ENCODE data around the gene RAMP3.
A peak's percentile ranks its signal among the peaks of the same experiment; 100 is the strongest.
"Not testable (repeated sequence)": the region's sequence is repeated elsewhere in the genome, so short reads cannot be mapped to it uniquely, and the experiment has no call there.

The RAMP3 gene

DNA sequence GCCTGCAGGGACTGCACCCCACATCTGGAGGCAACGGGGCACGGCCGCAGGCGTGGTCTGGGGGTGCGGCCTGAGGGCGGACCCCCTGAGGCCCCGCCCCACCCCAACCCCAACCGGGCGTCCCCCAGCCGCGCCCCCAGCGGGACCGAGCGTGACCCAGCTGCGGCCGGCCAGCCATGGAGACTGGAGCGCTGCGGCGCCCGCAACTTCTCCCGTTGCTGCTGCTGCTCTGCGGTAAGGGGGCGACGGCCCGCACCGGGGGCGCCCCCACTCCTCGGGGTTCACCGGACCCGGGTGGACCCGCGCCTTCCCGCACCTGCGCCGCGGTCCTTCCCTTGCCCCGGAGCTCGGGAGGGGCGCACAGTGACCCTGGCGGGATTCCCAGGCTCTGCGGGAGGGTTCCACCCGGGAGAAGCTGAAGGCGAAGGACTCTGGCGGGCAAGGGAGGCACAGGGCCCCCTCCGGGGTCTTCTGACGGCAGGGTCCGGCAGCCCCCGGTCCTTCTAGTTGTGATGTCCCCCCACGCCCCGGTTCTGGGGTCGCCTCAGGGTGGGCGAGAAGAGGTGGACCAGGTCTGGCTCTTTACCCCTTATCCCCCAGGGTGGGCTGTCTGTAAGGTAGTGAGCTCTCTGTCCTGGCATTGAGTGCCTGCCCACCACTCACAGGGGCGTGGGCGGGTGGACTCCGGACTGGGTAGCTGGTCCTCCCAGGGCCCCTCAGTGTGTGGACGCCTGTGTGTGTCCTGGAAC is at the start of gene RAMP3:
TSS of gene RAMP3 (plus strand) at position 139 of the 749 bp plus-strand sequence. CDS start at position 177, 38 bp downstream.
- no peak for DNase-seq

- DNase-seq: no peak
Observed at GRCh38 chr7:45108863-45109262, 48.7 kb upstream of the RAMP3 start.

DNA sequence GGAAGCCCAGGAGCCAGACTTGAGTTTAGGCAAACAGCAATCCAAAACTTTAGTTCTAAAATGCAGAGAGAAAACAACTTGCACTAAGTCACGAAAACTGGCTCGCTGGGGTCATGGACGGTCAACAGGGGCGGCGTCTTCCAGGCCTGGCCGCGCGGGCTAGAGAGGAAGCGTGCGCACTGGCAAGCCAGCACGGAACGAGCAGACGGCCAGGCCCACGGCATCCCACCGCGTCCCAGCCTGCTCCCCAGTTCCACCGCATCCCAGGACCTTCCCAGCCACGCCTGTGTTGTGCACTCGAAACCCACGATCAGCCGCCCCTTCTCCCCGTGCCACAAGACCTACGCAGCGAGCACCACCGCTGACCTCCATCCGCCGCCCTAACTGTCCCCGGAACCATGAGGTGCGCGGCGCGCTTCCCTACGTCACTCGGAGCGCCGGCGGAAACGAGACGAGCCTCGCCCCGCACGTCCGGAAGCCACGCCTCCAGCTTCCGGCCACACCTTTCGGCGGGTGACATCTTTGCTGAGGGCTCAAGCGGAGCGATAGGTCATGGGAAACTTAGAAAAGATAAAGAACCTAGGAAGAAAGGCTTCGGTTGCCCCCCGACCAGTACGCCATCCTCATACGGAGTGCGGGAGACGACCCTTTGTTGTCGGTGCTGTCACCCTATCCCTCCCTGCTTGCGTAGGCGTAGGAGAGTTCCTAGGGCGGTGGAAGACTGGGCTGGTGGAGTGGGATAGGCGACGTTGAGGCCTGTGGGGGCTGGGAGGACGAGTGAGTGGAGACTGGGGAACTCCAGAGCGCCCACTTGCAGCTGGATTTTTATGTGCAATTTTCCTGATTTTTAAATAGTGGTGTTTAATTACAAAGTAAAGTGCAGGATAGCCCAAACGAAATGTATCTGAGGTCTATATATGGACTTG is 46.0 kb upstream of the RAMP3 start, which contains the start of gene TBRG4:
TSS of gene TBRG4 (minus strand) at position 400 of the 926 bp plus-strand sequence. CDS start 2,460 bp downstream, outside the sequence.
- DNase-seq: peak; percentile 93

GRCh38 chr7:45112648-45113047 is 44.9 kb upstream of the RAMP3 start:
- DNase-seq: no peak

GRCh38 chr7:45114257-45114656 is 43.3 kb upstream of the RAMP3 start:
- not testable (repeated sequence) for DNase-seq

GRCh38 chr7:45114926-45115325 is 42.7 kb upstream of the RAMP3 start:
- no peak for DNase-seq

GRCh38 chr7:45116048-45116447 is 41.5 kb upstream of the RAMP3 start:
- DNase-seq: no peak

- DNase-seq: no peak
Observed at GRCh38 chr7:45117582-45117981, 40.0 kb upstream of the RAMP3 start.

- no peak for DNase-seq
Observed at GRCh38 chr7:45118292-45118691, 39.3 kb upstream of the RAMP3 start.

GRCh38 chr7:45118889-45119331 is 38.7 kb upstream of the RAMP3 start:
- DNase-seq: no peak

DNA sequence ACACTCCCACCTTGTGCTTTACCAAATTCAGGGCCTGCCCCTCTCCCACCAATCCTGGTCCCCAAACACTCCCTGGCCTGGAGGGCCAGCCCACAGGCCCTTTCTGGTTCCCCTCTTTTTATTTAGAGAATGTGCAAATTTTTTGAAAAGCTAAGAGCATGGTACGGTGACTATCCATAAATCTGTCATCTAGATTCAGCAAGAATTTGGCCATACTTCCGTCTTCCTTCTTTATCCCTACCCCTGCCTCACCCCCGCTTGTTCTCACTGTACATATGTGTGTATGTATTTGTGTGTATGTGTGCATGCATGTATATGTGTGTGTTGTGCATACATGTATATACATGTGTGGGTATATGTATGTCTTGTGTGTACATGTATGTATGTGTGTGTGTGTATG is 38.0 kb upstream of the RAMP3 start:
- no peak for DNase-seq

DNA sequence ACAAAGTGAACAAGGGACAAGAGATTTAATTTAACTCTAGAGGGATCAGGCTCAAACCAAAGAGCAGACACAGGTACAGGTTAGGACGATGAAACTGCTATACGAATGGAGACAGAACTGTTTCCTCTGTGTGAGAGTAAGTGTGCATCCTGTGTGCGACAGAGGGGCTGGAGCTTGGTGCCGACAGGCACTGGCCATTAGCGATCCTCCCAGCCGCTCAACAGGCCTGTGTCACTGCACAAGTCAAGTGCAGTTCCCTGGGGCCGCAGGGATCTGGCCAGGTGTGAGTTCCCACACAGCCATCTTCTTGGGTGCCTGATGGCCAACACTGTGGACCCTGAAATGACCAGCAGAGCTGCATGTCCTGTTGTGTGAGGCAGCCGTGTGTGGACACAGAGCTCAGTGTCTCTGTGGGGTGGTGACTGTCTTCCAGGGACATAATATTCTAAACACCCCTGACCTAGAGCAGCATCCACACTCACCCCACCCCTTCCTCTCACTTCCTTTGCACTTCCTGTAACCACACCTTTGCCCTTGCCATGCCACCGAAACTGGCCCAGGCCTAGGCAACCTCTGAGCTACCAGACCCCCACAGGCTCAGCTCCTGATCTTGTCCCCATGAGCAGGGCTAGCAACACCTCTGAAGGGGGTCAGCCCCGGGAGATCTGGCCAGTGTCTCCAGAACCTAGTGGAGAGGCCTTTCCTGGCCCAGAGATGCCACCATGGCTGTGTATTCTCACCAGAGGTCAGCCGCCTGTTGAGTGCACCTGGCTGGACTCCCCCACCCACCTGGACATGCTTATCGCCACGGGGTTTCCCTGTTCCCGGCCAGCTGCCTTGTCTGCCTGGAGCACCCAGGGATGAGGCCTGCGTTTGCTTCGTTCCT is 34.4 kb upstream of the RAMP3 start:
- DNase-seq: no peak

- no peak for DNase-seq
Observed at GRCh38 chr7:45123913-45124710, 33.5 kb upstream of the RAMP3 start.

DNA sequence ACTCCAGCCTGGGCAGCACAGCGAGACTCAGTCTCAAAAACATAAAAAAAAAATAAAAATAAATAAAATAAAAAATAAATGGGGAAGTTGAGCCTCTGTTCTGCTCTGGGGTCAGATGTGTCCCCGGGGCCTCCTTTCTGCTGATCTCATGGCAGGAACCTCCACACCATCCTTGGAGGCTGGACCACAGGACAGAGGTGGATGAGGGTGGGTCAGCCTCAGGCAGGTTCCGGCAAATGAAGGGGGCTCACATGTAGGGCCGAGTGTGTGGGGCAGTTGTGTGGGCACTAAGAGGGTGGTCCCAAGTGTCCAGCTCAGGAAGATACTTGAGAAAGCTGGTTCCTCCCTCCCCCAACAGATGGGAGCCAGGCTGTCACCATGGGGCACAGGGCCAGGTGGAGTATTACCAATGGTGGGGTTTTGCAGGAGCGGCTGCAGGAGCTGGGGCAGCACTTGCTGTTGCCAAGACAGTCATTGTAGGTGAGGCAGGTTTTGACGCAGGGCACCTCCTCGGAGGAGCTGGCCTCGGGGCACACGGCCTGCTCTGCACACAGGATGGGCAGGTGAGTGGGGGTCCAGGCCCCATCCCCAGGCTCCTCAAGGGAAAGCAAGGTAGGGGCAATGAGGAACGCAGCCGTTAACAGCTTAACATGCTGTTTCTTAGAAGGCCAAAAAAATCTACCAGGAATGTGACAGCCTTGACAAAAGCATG is 32.2 kb upstream of the RAMP3 start:
- no peak for DNase-seq

- no peak for DNase-seq
Observed at GRCh38 chr7:45126201-45126600, 31.4 kb upstream of the RAMP3 start.

DNA sequence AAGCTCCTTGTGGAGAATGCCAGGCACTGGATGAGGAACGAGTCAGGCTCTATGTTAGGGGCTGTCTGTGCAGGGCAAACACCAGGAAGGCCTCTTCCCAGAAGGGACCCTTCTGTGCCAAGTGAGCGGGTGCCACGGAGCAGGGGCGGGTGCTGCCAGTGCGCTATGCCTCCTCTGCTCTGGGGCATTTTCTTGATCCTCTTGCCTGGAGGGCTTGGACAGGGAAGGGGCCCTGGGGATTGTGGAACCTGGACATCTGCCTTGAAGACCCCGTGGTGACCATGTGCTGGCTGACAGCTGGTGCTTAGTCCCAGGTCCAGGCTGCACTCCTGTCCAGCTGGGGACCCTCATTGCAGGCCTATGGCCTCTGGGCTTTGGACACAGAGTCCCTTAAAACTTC is 30.7 kb upstream of the RAMP3 start:
- no peak for DNase-seq

DNA sequence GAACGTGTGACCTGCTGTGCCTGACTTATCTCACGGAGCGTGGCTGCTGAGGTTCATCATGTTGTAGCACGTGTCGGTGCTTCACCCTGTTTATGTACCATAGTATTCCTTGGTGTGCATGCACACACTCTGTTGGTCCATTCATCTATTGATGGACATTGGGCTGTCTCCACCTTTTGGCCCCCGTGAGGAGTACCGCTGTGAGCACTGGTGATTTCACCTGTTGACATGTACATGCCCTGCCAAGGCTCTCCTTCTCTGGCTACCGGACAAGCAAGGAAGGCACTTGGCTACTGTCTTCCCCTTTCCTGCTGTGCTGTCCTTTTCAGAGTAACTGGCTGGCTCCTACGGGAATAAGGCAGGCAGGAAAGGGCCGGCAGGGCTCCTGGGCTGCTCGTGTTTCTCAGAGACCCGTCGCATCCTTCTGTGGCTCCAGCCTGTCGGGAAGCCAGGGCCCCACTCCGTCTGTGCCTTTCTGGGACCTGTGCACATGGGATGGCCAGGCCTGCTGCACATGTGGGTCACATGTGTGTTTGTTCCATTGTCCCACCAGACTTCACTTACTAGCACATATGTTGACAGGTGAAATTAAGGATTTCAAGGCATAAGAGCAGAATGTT is 28.3 kb upstream of the RAMP3 start:
- DNase-seq: no peak

- no peak for DNase-seq
Observed at GRCh38 chr7:45129906-45130305, 27.7 kb upstream of the RAMP3 start.

- DNase-seq: no peak
Observed at GRCh38 chr7:45130910-45131309, 26.7 kb upstream of the RAMP3 start.

- no peak for DNase-seq
Observed at GRCh38 chr7:45131891-45132290, 25.7 kb upstream of the RAMP3 start.
